ENCODE data around the gene UCN3. TPM values are rescaled to one million over a fixed set of nuclear protein-coding genes. Genes with fewer than 3 reads are reported as not detected.
"Not testable (repeated sequence)": the region's sequence is repeated elsewhere in the genome, so short reads cannot be mapped to it uniquely, and the experiment has no call there.

Gene UCN3
- polyA plus RNA-seq, 1 donor = 11.4 TPM

DNA sequence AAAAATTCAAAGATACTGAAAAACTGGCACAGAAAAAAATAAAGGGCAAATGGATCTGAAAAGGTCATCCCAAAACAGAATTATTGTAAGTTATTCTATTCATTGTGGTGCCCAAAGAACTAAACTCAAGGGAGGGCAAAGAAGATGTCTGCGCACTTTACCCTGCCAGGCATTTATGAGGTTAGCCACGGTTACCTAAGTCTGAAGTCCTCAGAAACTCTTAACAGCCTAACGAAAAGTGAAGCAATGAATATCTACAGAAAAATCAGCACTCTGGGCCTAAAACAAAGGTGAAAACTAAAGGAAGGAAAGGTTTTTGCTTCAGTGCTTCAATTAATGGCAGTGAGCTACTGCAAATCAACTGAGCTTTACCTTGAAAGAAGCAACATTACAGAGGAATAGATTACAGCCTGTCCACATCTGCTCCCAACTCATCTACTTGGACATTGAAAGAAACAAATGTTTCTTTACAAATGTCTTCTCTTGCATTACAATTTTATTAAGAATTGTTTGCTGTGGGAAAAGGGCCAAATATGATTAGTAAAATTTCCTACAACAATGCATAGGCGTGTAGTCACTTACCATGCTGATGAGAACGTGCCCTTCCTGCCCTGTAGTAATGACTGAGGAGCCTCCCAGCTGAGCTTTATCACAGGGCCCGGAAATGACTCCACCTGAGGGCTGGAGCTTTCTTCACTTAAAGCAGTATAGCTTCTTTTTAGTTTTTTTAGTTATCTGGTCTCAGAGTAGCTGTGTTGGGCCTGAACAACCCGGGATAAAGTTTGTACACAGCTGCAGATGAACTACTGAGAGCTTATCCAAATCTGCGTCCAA is 39.7 kb downstream of the UCN3 start, which contains the start of gene TUBAL3:
TSS of gene TUBAL3 (minus strand) at position 621 of the 834 bp plus-strand sequence. CDS start at position 585, 36 bp downstream.
- DNase-seq = peak; percentile 55 to 78
- WGBS (ENCODE audit: insufficient coverage, low lambda C conversion rate) = 0% methylated on average over 2 of the region's 8 CpGs
- Histone ChIP-seq H3K27ac (ENCODE audit: low read length) (peak within 1 kb of the TSS; percentile 77), H3K27me3 (ENCODE audit: control insufficient read depth, insufficient read depth, low read length) (no peaks in the 10 kb centered on the region), H3K9me3 (ENCODE audit: control insufficient read depth, low read depth, low read length) (no peaks in the 10 kb centered on the region), H3K4me1 (ENCODE audit: control insufficient read depth, insufficient read depth, low read length) (peaks cover 5% of the 10 kb centered on the region), H3K4me3 (ENCODE audit: low read length) (peak within 1 kb of the TSS; percentile 30), H3K36me3 (ENCODE audit: control insufficient read depth, insufficient read depth, low read length) (peaks cover 4% of the 10 kb centered on the region)

DNA sequence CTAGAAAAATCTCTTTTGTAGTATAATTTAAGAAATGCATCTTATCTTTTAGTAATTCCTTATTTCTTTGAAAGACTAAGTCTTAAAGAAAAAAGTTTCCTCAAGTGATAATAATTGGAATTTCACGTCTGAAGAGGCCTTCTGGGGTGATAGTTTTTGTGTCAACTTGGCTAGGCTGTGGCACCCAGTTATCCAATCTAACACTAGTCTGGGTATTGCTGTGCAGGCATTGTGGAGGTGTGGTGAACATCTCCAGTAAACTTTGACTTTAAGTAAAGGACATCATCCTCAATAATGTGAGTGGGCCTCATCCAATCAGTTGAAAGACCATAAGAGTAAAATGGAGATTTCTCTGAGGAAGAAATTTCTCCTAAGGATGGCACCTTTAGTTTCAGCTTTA is 42.2 kb downstream of the UCN3 start:
- H3K36me3 ChIP-seq (ENCODE audit: control insufficient read depth, insufficient read depth, low read length) = no peaks in the 10 kb centered on the region
- no peak overlapping the region for H3K4me3 ChIP-seq (ENCODE audit: low read length)
- 60% methylated on average over 1 of the region's 1 CpG for WGBS (ENCODE audit: insufficient coverage, low lambda C conversion rate)
- no peak for DNase-seq
- no peaks in the 10 kb centered on the region for H3K9me3 ChIP-seq (ENCODE audit: control insufficient read depth, low read depth, low read length)
- H3K4me1 ChIP-seq (ENCODE audit: control insufficient read depth, insufficient read depth, low read length) = peaks cover 5% of the 10 kb centered on the region
- no peak overlapping the region for H3K27ac ChIP-seq (ENCODE audit: low read length)
- peaks cover 3% of the 10 kb centered on the region for H3K27me3 ChIP-seq (ENCODE audit: control insufficient read depth, insufficient read depth, low read length)

DNA sequence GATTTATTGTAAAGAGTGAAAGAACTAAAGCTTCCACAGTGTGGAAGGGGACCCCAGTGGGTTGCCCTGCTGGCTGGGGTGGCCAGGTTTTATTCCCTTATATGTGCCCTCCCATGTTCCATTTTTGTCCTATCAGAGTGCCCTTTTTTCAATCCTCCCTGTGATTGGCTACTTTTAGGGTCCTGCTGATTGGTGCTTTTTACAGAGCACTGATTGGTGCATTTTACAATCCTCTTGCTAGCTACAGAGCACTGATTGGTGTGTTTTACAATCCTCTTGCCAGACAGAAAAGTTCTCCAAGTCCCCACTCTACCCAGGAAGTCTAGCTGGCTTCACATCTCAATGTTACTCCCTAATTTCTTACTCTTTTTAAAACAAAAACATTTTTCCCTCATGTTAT is 46.0 kb downstream of the UCN3 start:
- H3K36me3 ChIP-seq (ENCODE audit: control insufficient read depth, insufficient read depth, low read length); H3K27me3 ChIP-seq (ENCODE audit: control insufficient read depth, insufficient read depth, low read length); DNase-seq; H3K4me1 ChIP-seq (ENCODE audit: control insufficient read depth, insufficient read depth, low read length); H3K9me3 ChIP-seq (ENCODE audit: control insufficient read depth, low read depth, low read length); H3K4me3 ChIP-seq (ENCODE audit: low read length); H3K27ac ChIP-seq (ENCODE audit: low read length): not testable (repeated sequence)

DNA sequence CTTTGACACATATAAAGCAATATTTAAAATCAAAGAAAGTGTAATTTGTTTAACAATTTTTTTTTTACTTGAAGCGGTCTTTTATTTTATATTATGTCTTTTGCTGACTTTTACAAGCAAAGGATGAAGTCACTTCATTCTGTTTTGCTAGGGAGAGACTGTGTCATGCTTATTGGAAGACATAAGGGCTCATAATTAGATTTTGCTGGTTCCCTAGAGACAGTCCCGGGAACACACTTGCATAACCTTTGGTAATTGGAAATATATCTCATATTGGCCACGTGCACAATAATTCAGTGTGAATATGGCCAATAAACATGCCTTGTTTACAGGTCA is 47.1 kb downstream of the UCN3 start:
- WGBS (ENCODE audit: insufficient coverage, low lambda C conversion rate) = 88% methylated on average over 1 of the region's 3 CpGs
- DNase-seq = no peak
- peak overlapping the region; percentile 63 for H3K4me3 ChIP-seq (ENCODE audit: low read length)
- peaks cover 3% of the 10 kb centered on the region for H3K27me3 ChIP-seq (ENCODE audit: control insufficient read depth, insufficient read depth, low read length)
- no peak overlapping the region for H3K27ac ChIP-seq (ENCODE audit: low read length)
- H3K4me1 ChIP-seq (ENCODE audit: control insufficient read depth, insufficient read depth, low read length) = peaks cover 2% of the 10 kb centered on the region
- H3K9me3 ChIP-seq (ENCODE audit: control insufficient read depth, low read depth, low read length) = no peaks in the 10 kb centered on the region
- H3K36me3 ChIP-seq (ENCODE audit: control insufficient read depth, insufficient read depth, low read length) = no peaks in the 10 kb centered on the region

DNA sequence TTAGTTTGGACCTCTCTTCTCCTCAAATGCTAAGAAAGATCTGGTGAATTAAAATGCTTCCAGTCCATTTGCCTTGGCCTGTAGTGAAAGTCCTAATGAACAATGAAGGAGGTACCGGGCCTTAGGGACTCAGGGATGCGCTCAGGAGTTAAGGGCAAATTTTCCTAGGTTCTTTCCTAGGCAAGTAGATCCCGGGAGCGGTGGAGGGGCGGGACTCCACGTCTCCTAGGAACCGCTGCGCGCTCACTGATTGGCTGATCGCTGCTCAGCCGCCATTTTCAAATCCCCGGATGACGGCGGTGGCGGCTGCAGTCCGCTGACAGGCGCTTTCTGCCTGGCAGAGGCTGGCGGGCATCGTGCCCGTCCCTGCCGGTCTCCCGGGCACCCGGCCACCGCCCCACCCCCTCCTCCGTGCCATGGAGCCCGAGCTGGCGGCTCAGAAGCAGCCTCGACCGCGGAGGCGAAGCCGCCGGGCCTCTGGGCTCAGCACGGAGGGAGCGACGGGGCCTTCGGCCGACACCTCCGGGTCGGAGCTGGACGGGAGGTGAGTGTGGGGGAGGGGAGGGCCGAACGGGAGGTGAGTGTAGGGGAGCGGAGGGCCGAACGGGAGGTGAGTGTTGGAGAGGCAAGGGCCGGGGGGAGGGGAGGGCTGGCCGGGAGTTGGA is 47.6 kb downstream of the UCN3 start, which contains the start of gene NET1:
TSS of gene NET1 (plus strand) at position 281 of the 665 bp plus-strand sequence. CDS start at position 417, 136 bp downstream.
- no peak within 1 kb of the TSS for H3K27ac ChIP-seq (ENCODE audit: low read length)
- peaks cover 2% of the 10 kb centered on the region for H3K4me1 ChIP-seq (ENCODE audit: control insufficient read depth, insufficient read depth, low read length)
- peak; percentile 86 to 92 for DNase-seq
- H3K4me3 ChIP-seq (ENCODE audit: low read length) = peak within 1 kb of the TSS; percentile 63
- no peaks in the 10 kb centered on the region for H3K9me3 ChIP-seq (ENCODE audit: control insufficient read depth, low read depth, low read length)
- WGBS (ENCODE audit: insufficient coverage, low lambda C conversion rate) = no CpG with 5 or more reads among the region's 48 CpGs
- peaks cover 3% of the 10 kb centered on the region for H3K27me3 ChIP-seq (ENCODE audit: control insufficient read depth, insufficient read depth, low read length)
- no peaks in the 10 kb centered on the region for H3K36me3 ChIP-seq (ENCODE audit: control insufficient read depth, insufficient read depth, low read length)

DNA sequence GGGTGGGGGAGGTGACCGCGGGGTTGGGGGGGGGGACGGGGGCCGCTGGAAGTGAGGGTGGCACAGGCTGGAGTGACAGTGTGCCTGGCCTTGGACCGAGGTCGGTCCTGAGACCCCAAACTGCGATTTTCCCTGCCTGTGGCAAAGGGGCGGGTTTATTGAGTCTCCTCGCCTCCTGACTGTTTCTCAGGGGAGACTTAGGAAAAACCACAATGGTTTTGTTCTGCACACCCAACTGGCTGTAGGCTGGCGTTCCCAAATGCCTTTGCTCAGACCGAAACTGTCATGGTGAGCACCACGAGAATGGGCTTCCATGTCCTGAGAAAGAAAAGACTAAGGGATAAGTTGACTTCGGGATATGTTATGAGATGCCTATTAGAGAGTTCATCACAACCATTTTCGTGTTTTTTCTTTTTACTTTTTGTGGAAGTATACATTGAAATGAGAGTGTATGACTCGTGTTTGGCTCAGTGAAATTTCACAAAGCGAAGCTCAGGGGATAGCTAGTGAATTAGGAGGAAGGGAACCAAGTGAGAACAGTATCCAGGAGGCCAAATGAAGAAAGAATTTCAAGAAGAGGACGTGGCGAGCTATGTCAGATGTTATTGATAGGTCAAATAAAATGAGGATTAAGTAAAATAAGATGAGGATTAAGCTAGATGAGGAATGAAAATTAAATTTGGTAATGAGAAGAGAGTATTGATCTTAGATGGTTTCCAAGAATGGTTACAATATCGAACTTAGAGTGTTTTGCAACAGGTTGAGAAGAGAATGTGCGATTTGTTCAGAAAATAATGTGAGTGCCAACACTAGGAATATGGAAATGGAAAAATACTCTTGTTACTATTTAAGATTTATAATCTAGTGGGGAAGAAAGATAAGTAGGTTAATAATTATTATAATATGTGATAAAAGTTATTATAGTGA is 48.5 kb downstream of the UCN3 start:
- no peak overlapping the region for H3K27ac ChIP-seq (ENCODE audit: low read length)
- peak in 1 of 2 donors; percentile 54 for DNase-seq
- 33% methylated on average over 8 of the region's 20 CpGs for WGBS (ENCODE audit: insufficient coverage, low lambda C conversion rate)

DNA sequence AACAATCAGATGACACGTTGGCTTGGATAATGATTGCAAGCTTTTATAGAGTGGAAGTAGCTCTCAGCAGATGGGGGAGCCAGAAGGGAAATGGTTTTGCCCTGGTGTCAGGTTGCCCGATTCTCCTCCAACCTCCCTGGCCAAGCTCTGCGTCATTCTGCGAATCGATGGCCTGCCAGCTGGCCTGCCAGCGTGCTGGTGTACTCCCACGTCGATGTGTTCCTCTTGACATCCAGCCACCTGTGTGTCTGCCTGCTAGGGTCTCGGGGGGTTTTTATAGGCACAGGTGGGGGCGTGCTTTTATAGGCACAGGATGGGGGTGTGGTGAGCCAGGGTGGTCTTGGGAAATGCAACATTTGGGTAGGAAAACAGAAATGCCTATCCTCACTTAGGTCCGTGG is 52.2 kb downstream of the UCN3 start:
- H3K4me1 ChIP-seq (ENCODE audit: control insufficient read depth, insufficient read depth, low read length) = peaks cover 2% of the 10 kb centered on the region
- DNase-seq = no peak
- no peak overlapping the region for H3K27ac ChIP-seq (ENCODE audit: low read length)
- no peaks in the 10 kb centered on the region for H3K9me3 ChIP-seq (ENCODE audit: control insufficient read depth, low read depth, low read length)
- H3K4me3 ChIP-seq (ENCODE audit: low read length) = no peak overlapping the region
- WGBS (ENCODE audit: insufficient coverage, low lambda C conversion rate) = no CpG with 5 or more reads among the region's 11 CpGs
- H3K36me3 ChIP-seq (ENCODE audit: control insufficient read depth, insufficient read depth, low read length) = no peaks in the 10 kb centered on the region
- no peaks in the 10 kb centered on the region for H3K27me3 ChIP-seq (ENCODE audit: control insufficient read depth, insufficient read depth, low read length)

More for the DNA sequence above, 48.5 kb downstream of the UCN3 start:
- peak overlapping the region; percentile 63 for H3K4me3 ChIP-seq (ENCODE audit: low read length)
- peaks cover 3% of the 10 kb centered on the region for H3K27me3 ChIP-seq (ENCODE audit: control insufficient read depth, insufficient read depth, low read length)
- no peaks in the 10 kb centered on the region for H3K36me3 ChIP-seq (ENCODE audit: control insufficient read depth, insufficient read depth, low read length)
- H3K9me3 ChIP-seq (ENCODE audit: control insufficient read depth, low read depth, low read length) = no peaks in the 10 kb centered on the region
- peaks cover 2% of the 10 kb centered on the region for H3K4me1 ChIP-seq (ENCODE audit: control insufficient read depth, insufficient read depth, low read length)

DNA sequence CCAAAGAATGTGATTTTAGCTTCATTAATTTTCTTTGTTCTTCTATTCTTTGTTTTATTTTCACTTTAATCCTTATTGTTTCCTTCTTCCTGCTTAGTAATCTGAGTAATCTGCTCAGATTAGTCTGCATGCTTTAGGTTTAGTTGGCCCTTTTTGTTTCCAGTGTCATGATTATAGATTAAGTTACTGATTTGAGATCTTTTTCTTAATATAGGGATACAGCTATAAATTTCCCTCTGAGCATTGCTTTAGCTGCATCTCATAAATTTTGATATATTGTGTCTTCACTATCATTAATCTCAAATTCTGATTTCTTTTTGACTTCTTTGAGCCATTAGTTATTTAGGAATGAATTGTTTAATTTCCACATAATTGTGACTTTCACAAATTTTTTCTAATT is 53.8 kb downstream of the UCN3 start:
- no peaks in the 10 kb centered on the region for H3K36me3 ChIP-seq (ENCODE audit: control insufficient read depth, insufficient read depth, low read length)
- H3K9me3 ChIP-seq (ENCODE audit: control insufficient read depth, low read depth, low read length) = no peaks in the 10 kb centered on the region
- no peaks in the 10 kb centered on the region for H3K27me3 ChIP-seq (ENCODE audit: control insufficient read depth, insufficient read depth, low read length)
- DNase-seq = no peak
- no peak overlapping the region for H3K27ac ChIP-seq (ENCODE audit: low read length)
- H3K4me1 ChIP-seq (ENCODE audit: control insufficient read depth, insufficient read depth, low read length) = no peaks in the 10 kb centered on the region
- no peak overlapping the region for H3K4me3 ChIP-seq (ENCODE audit: low read length)

DNA sequence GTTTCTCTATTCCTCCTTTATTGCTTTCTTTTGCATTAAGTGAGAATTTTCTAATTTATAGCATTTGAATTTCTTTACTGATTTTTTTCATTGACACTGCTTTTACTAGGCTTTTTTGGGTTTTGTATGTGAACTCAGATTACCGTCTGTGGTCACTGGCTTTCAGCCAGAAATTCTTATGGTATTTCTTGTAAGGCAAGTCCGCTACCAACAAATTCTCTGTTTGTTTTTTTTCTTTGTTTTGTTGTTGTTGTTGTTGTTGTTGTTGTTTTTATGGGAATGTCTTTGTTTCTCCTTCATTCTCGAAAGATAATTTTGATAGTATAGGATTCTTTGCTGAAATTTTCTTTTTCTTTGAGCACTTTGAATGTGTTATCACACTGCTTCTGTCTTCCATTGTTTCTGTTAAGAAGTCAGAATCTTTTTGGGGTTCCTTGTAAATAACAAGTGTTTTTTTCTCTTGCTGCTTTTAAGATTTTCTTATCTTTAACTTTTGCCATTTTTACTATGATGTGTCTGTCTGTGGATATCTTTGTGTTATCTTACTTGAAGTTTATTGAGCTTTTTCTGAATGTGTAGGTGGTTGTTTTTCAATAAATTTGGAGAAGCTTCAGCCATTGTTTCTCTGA is 54.8 kb downstream of the UCN3 start:
- no peak for DNase-seq
- Histone ChIP-seq H3K36me3 (ENCODE audit: control insufficient read depth, insufficient read depth, low read length) (no peaks in the 10 kb centered on the region), H3K27me3 (ENCODE audit: control insufficient read depth, insufficient read depth, low read length) (no peaks in the 10 kb centered on the region), H3K9me3 (ENCODE audit: control insufficient read depth, low read depth, low read length) (no peaks in the 10 kb centered on the region), H3K27ac (ENCODE audit: low read length) (no peak overlapping the region), H3K4me3 (ENCODE audit: low read length) (no peak overlapping the region), H3K4me1 (ENCODE audit: control insufficient read depth, insufficient read depth, low read length) (no peaks in the 10 kb centered on the region)
- WGBS (ENCODE audit: insufficient coverage, low lambda C conversion rate) = no CpG with 5 or more reads among the region's 3 CpGs

DNA sequence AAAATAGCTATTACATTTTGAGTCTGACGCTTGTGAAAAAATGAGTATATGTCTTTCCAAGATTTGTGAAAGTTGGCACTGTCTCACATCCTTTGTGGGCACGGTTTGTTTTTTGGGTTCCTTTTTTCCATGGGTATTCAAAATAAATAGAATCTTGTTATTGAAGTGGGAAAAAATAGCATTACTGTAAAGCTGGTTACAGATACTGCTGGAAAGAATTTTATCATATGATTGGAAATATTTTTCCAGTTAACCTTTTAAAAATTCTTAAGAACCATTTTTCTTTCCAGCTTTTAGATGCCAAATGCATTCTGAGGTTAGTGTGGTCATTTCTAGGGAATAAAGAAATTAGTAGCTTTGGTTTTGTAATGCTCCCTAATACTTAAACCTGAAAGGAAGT is 59.0 kb downstream of the UCN3 start:
- Histone ChIP-seq H3K27me3 (ENCODE audit: control insufficient read depth, insufficient read depth, low read length) (no peaks in the 10 kb centered on the region), H3K9me3 (ENCODE audit: control insufficient read depth, low read depth, low read length) (no peaks in the 10 kb centered on the region), H3K4me1 (ENCODE audit: control insufficient read depth, insufficient read depth, low read length) (no peaks in the 10 kb centered on the region), H3K36me3 (ENCODE audit: control insufficient read depth, insufficient read depth, low read length) (no peaks in the 10 kb centered on the region), H3K4me3 (ENCODE audit: low read length) (no peak overlapping the region), H3K27ac (ENCODE audit: low read length) (no peak overlapping the region)
- no peak for DNase-seq
- WGBS (ENCODE audit: insufficient coverage, low lambda C conversion rate) = 100% methylated on average over 1 of the region's 2 CpGs
